ENCODE results near the gene MFSD6L. TPM values are rescaled to one million over a fixed set of nuclear protein-coding genes. Genes with fewer than 3 reads are reported as not detected.
A peak's percentile ranks its signal among the peaks of the same experiment; 100 is the strongest.
"Not testable (repeated sequence)": the region's sequence is repeated elsewhere in the genome, so short reads cannot be mapped to it uniquely, and the experiment has no call there.

The MFSD6L gene
- polyA plus RNA-seq, 3 donors = 0.08 to 0.37 TPM; not detected in 1

GRCh38 chr17:8806253-8806925 is 7.2 kb upstream of the MFSD6L start:
- H4K20me1 ChIP-seq (ENCODE audit: insufficient read depth, low read length) = no peaks in the 10 kb centered on the region
- H3K9ac ChIP-seq (ENCODE audit: insufficient read depth, low read length, poor library complexity, severe bottlenecking) = peak overlapping the region; percentile 30
- peaks cover 38 to 72% of the 10 kb centered on the region in 2 donors for H3K36me3 ChIP-seq (replicated peaks in 1 of 2; ENCODE audit: control insufficient read depth in 1 of 2, insufficient read depth in 2 of 2, low read length in 2 of 2)
- H3K4me1 ChIP-seq (ENCODE audit: control insufficient read depth in 1 of 2, insufficient read depth in 2 of 2, low read length in 2 of 2) = peaks cover 22 to 24% of the 10 kb centered on the region in 2 donors
- no peak for DNase-seq
- H3K27me3 Mint-ChIP-seq (ENCODE audit: low read depth in 3 of 3) = peaks cover 0 to 4% (median 0%) of the 10 kb centered on the region in 3 donors
- H3K9me3 Mint-ChIP-seq = peaks cover 12 to 24% (median 17%) of the 10 kb centered on the region in 7 donors
- no peaks in the 10 kb centered on the region for H3K79me2 ChIP-seq (ENCODE audit: insufficient read depth, low read length)
- H3K9me3 ChIP-seq (replicated peaks in 1 of 2; ENCODE audit: control insufficient read depth in 1 of 2, insufficient read depth in 1 of 2, low read length in 2 of 2) = peaks cover 0 to 10% of the 10 kb centered on the region in 2 donors
- peaks cover 24% of the 10 kb centered on the region for H3K4me1 Mint-ChIP-seq
- H2AFZ ChIP-seq (ENCODE audit: insufficient read depth, low read depth, low read length, poor library complexity, severe bottlenecking) = no peak overlapping the region
- peak overlapping the region; percentile 95 to 99 (median 98) for H3K27ac Mint-ChIP-seq
- intact Hi-C loops (cut with micrococcal nuclease) = loop anchor here in 1 of 2 donors (2.0 kb wide), 1 partner anchor 14 kb away; no protein-coding TSS in a partner anchor
- H3K27ac ChIP-seq (ENCODE audit: low read depth in 1 of 2, low read length in 2 of 2) = peak overlapping the region; percentile 83 to 92
- H3K4me3 ChIP-seq (replicated peaks in 1 of 3; ENCODE audit: low read depth in 2 of 3, low read length in 3 of 3) = no peak overlapping the region
- no peak for TF ChIP-seq CTCF (IDR thresholded peaks at IDR 0.05)
- no peaks in the 10 kb centered on the region for H3K27me3 ChIP-seq (ENCODE audit: control insufficient read depth in 2 of 2, insufficient read depth in 2 of 2, low read length in 2 of 2)
- peak overlapping the region; percentile 34 for H3K4me2 ChIP-seq (replicated peaks; ENCODE audit: extremely low read depth, low read length, poor library complexity, severe bottlenecking)
- WGBS (ENCODE audit: insufficient coverage) = 90% methylated on average over 1 of the region's 3 CpGs
- peaks cover 66 to 70% of the 10 kb centered on the region in 2 donors for H3K36me3 Mint-ChIP-seq
- H3K4me3 Mint-ChIP-seq = peak overlapping the region; percentile 55 to 67

- H3K36me3 ChIP-seq (replicated peaks in 1 of 2; ENCODE audit: control insufficient read depth in 1 of 2, insufficient read depth in 2 of 2, low read length in 2 of 2) = peaks cover 34 to 72% of the 10 kb centered on the region in 2 donors
- H3K9me3 ChIP-seq (replicated peaks in 1 of 2; ENCODE audit: control insufficient read depth in 1 of 2, insufficient read depth in 1 of 2, low read length in 2 of 2); H3K27me3 Mint-ChIP-seq (ENCODE audit: low read depth in 3 of 3); H2AFZ ChIP-seq (ENCODE audit: insufficient read depth, low read depth, low read length, poor library complexity, severe bottlenecking); H4K20me1 ChIP-seq (ENCODE audit: insufficient read depth, low read length); intact Hi-C loops (cut with micrococcal nuclease); H3K27me3 ChIP-seq (ENCODE audit: control insufficient read depth in 2 of 2, insufficient read depth in 2 of 2, low read length in 2 of 2); H3K79me2 ChIP-seq (ENCODE audit: insufficient read depth, low read length); H3K4me2 ChIP-seq (replicated peaks; ENCODE audit: extremely low read depth, low read length, poor library complexity, severe bottlenecking); H3K4me3 Mint-ChIP-seq; H3K4me3 ChIP-seq (replicated peaks in 1 of 3; ENCODE audit: low read depth in 2 of 3, low read length in 3 of 3); DNase-seq; H3K27ac ChIP-seq (ENCODE audit: low read depth in 1 of 2, low read length in 2 of 2); H3K9ac ChIP-seq (ENCODE audit: insufficient read depth, low read length, poor library complexity, severe bottlenecking): not testable (repeated sequence)
- H3K9me3 Mint-ChIP-seq = peaks cover 9 to 21% (median 14%) of the 10 kb centered on the region in 7 donors
- H3K27ac Mint-ChIP-seq = peak overlapping the region; percentile 25 to 99 (median 98)
- H3K4me1 Mint-ChIP-seq = peaks cover 24% of the 10 kb centered on the region
- H3K4me1 ChIP-seq (ENCODE audit: control insufficient read depth in 1 of 2, insufficient read depth in 2 of 2, low read length in 2 of 2) = peaks cover 22 to 24% of the 10 kb centered on the region in 2 donors
- H3K36me3 Mint-ChIP-seq = peaks cover 66% of the 10 kb centered on the region in 2 donors
- 95% methylated on average over 4 of the region's 10 CpGs for WGBS (ENCODE audit: insufficient coverage)
Measured at GRCh38 chr17:8805396-8805795, 6.2 kb upstream of the MFSD6L start.
